Neuronal stem cell (in vitro differentiated cells): Measurements from ENCODE around the gene APBA1.

Source experiments
- DNase-seq: peaks from one replicate; pipeline ENCODE4 v3.0.0-alpha.2; 2013; ENCODE audit warnings: low spot score
- H2AFZ ChIP-seq: one replicate; pipeline ENCODE4 v1.6.1; 2013; ENCODE audit warnings: mild to moderate bottlenecking, low read length, inconsistent platforms
- H2AK5ac ChIP-seq: 2 replicates; pipeline ENCODE4 v1.6.1; 2013; ENCODE audit warnings: low read depth, mild to moderate bottlenecking, inconsistent platforms, low read length, moderate library complexity, mixed read lengths
- H2BK120ac ChIP-seq: 2 replicates; pipeline ENCODE4 v1.6.1; 2013; ENCODE audit warnings: low read depth, mild to moderate bottlenecking, inconsistent platforms, low read length, moderate library complexity, mixed read lengths
- H2BK12ac ChIP-seq: one replicate; pipeline ENCODE4 v1.6.1; 2013; ENCODE audit warnings: low read length, inconsistent platforms
- H2BK15ac ChIP-seq: 2 replicates; pipeline ENCODE4 v1.6.1; 2013; ENCODE audit warnings: mild to moderate bottlenecking, low read length, inconsistent platforms, mixed read lengths
- H2BK5ac ChIP-seq: one replicate; pipeline ENCODE4 v1.6.1; 2013; ENCODE audit warnings: inconsistent platforms, mild to moderate bottlenecking, low read length, moderate library complexity
- H3K14ac ChIP-seq: one replicate; pipeline ENCODE4 v1.6.1; 2013; ENCODE audit warnings: low read length, inconsistent platforms
- H3K18ac ChIP-seq: 2 replicates; pipeline ENCODE4 v1.6.1; 2013; ENCODE audit warnings: low read length, inconsistent platforms
- H3K23ac ChIP-seq: 2 replicates; pipeline ENCODE4 v1.6.1; 2013; ENCODE audit warnings: low read depth, mild to moderate bottlenecking, mixed read lengths, low read length, inconsistent platforms; ENCODE audit not compliant: poor library complexity
- H3K27ac ChIP-seq: replicated peaks from 3 replicates; pipeline ENCODE4 v1.5.1; 2013; ENCODE audit warnings: low read length, inconsistent platforms
- H3K27me3 ChIP-seq, 3 experiments: 2 replicates each; pipeline ENCODE4 v1.6.1; 2013; ENCODE audit warnings: low read length in 3 of 3, mild to moderate bottlenecking in 2 of 3, inconsistent platforms in 1 of 3, low read depth in 1 of 3, mixed read lengths in 1 of 3, moderate library complexity in 1 of 3; ENCODE audit not compliant: control insufficient read depth in 3 of 3, insufficient read depth in 3 of 3
- H3K36me3 ChIP-seq, 2 donors: replicated peaks in 1 of 2; 2 replicates each; pipeline ENCODE4 v1.6.1; 2013; ENCODE audit warnings: low read length in 2 of 2; ENCODE audit not compliant: control insufficient read depth in 2 of 2, insufficient read depth in 2 of 2
- H3K4ac ChIP-seq: 2 replicates; pipeline ENCODE4 v1.6.1; 2013; ENCODE audit warnings: inconsistent platforms, mild to moderate bottlenecking, low read length, moderate library complexity
- H3K4me1 ChIP-seq, 2 donors: 1 replicate in 1 of 2; 2 replicates in 1 of 2; pipeline ENCODE4 v1.6.1; 2013; ENCODE audit warnings: low read length in 2 of 2, low read depth in 1 of 2; ENCODE audit not compliant: control insufficient read depth in 2 of 2, insufficient read depth in 1 of 2
- H3K4me2 ChIP-seq: one replicate; pipeline ENCODE4 v1.6.1; 2013; ENCODE audit warnings: mild to moderate bottlenecking, low read length, inconsistent platforms; ENCODE audit not compliant: insufficient read depth, poor library complexity, severe bottlenecking
- H3K4me3 ChIP-seq, 2 donors: 2 replicates each; pipeline ENCODE4 v1.5.1; 2013; ENCODE audit warnings: low read length in 2 of 2, mild to moderate bottlenecking in 2 of 2, inconsistent platforms in 1 of 2, moderate library complexity in 1 of 2
- H3K79me1 ChIP-seq: one replicate; pipeline ENCODE4 v1.6.1; 2013; ENCODE audit warnings: low read depth, mild to moderate bottlenecking, inconsistent platforms, low read length, moderate library complexity
- H3K9ac ChIP-seq: one replicate; pipeline ENCODE4 v1.6.1; 2013; ENCODE audit warnings: mild to moderate bottlenecking, low read depth, low read length, inconsistent platforms; ENCODE audit not compliant: poor library complexity
- H3K9me3 ChIP-seq, 2 donors: replicated peaks in 1 of 2; 2 replicates each; pipeline versions ENCODE3 to v1.6.1; 2013; ENCODE audit warnings: low read length in 2 of 2, mild to moderate bottlenecking in 2 of 2, inconsistent platforms in 1 of 2, low read depth in 1 of 2, mixed read lengths in 1 of 2, moderate library complexity in 1 of 2; ENCODE audit not compliant: control insufficient read depth in 2 of 2, insufficient read depth in 1 of 2
- H4K8ac ChIP-seq: one replicate; pipeline ENCODE4 v1.6.1; 2013; ENCODE audit warnings: low read depth, mild to moderate bottlenecking, inconsistent platforms, low read length, moderate library complexity
- H4K91ac ChIP-seq: one replicate; pipeline ENCODE4 v1.6.1; 2013; ENCODE audit warnings: low read length, low read depth, mild to moderate bottlenecking, inconsistent platforms; ENCODE audit not compliant: poor library complexity
- WGBS, 2 donors: extraction: QIAGEN DNeasy Blood & Tissue Kit; methylation state at CpG; one replicate each; pipeline ENCODE4 v1.1.7; 2013; ENCODE audit warnings: missing lambda C conversion rate in 2 of 2, mixed read lengths in 1 of 2; ENCODE audit not compliant: insufficient read length in 2 of 2, insufficient replicate concordance in 1 of 2; ENCODE audit errors: extremely low coverage in 2 of 2; 5-methylcytosine and 5-hydroxymethylcytosine counted together

Gene APBA1

GRCh38 chr9:69564557-69564956 lies 107.6 kb downstream of the APBA1 start:
- no peak for DNase-seq
- no peak overlapping the region for H3K4me2 ChIP-seq
- H3K18ac ChIP-seq = no peak overlapping the region
- no peak overlapping the region for H4K8ac ChIP-seq
- H3K36me3 ChIP-seq = no peaks in the 10 kb centered on the region
- H3K9ac ChIP-seq = no peak overlapping the region
- no peak overlapping the region for H2AK5ac ChIP-seq
- no peak overlapping the region for H3K14ac ChIP-seq
- no CpG with 5 or more reads among the region's 1 CpG for WGBS, 2 donors
- H3K4me1 ChIP-seq = peaks cover 0 to 4% of the 10 kb centered on the region in 2 donors
- H3K4me3 ChIP-seq = no peak overlapping the region
- H3K27me3 ChIP-seq = no peaks in the 10 kb centered on the region
- no peak overlapping the region for H2BK5ac ChIP-seq
- H3K9me3 ChIP-seq = no peaks in the 10 kb centered on the region
- no peak overlapping the region for H3K23ac ChIP-seq
- H3K27ac ChIP-seq = no peak overlapping the region
- no peaks in the 10 kb centered on the region for H3K79me1 ChIP-seq
- H3K4ac ChIP-seq = no peak overlapping the region
- H2BK12ac ChIP-seq = no peak overlapping the region
- no peak overlapping the region for H4K91ac ChIP-seq
- H2BK15ac ChIP-seq = no peak overlapping the region
- no peak overlapping the region for H2BK120ac ChIP-seq
- H2AFZ ChIP-seq = no peak overlapping the region

- Histone ChIP-seq H2BK120ac (no peak overlapping the region), H3K14ac (no peak overlapping the region), H3K23ac (no peak overlapping the region), H3K4me3 (no peak overlapping the region), H3K36me3 (no peaks in the 10 kb centered on the region), H2BK15ac (no peak overlapping the region), H3K27me3 (no peaks in the 10 kb centered on the region), H2AFZ (no peak overlapping the region), H4K91ac (no peak overlapping the region), H3K27ac (no peak overlapping the region), H3K4me2 (no peak overlapping the region), H2BK5ac (no peak overlapping the region), H3K4me1 (no peaks in the 10 kb centered on the region), H2AK5ac (no peak overlapping the region), H3K9ac (no peak overlapping the region), H3K79me1 (no peaks in the 10 kb centered on the region), H3K9me3 (no peaks in the 10 kb centered on the region), H3K4ac (no peak overlapping the region), H3K18ac (no peak overlapping the region), H2BK12ac (no peak overlapping the region), H4K8ac (no peak overlapping the region)
- DNase-seq = no peak
These were observed 113.0 kb downstream of the APBA1 start for GRCh38 chr9:69559126-69559525.

- no peaks in the 10 kb centered on the region for H3K79me1 ChIP-seq
- no peak overlapping the region for H3K9ac ChIP-seq
- H3K4me1 ChIP-seq = no peaks in the 10 kb centered on the region
- H2AK5ac ChIP-seq = no peak overlapping the region
- H3K18ac ChIP-seq = no peak overlapping the region
- no peak overlapping the region for H3K4me3 ChIP-seq
- H2BK120ac ChIP-seq = no peak overlapping the region
- WGBS, 2 donors = no CpG with 5 or more reads among the region's 4 CpGs
- H2BK12ac ChIP-seq = no peak overlapping the region
- H3K14ac ChIP-seq = no peak overlapping the region
- no peaks in the 10 kb centered on the region for H3K27me3 ChIP-seq
- no peak overlapping the region for H4K91ac ChIP-seq
- no peak for DNase-seq
- H3K27ac ChIP-seq = no peak overlapping the region
- H3K36me3 ChIP-seq = no peaks in the 10 kb centered on the region
- H2AFZ ChIP-seq = no peak overlapping the region
- no peak overlapping the region for H3K4me2 ChIP-seq
- H3K9me3 ChIP-seq = no peaks in the 10 kb centered on the region
- H2BK5ac ChIP-seq = no peak overlapping the region
- no peak overlapping the region for H3K4ac ChIP-seq
- no peak overlapping the region for H2BK15ac ChIP-seq
- H4K8ac ChIP-seq = no peak overlapping the region
- no peak overlapping the region for H3K23ac ChIP-seq
These were observed 115.5 kb downstream of the APBA1 start for GRCh38 chr9:69556707-69557106.

GRCh38 chr9:69555802-69556201 lies 116.4 kb downstream of the APBA1 start:
- H3K4me2 ChIP-seq = no peak overlapping the region
- no peak overlapping the region for H3K9ac ChIP-seq
- H2BK12ac ChIP-seq = no peak overlapping the region
- H2BK120ac ChIP-seq = no peak overlapping the region
- no peak for DNase-seq
- H3K23ac ChIP-seq = no peak overlapping the region
- no peak overlapping the region for H3K4ac ChIP-seq
- no peak overlapping the region for H4K8ac ChIP-seq
- no peak overlapping the region for H2BK5ac ChIP-seq
- H2BK15ac ChIP-seq = no peak overlapping the region
- H3K27me3 ChIP-seq = no peaks in the 10 kb centered on the region
- H4K91ac ChIP-seq = no peak overlapping the region
- no peak overlapping the region for H3K18ac ChIP-seq
- no peak overlapping the region for H3K27ac ChIP-seq
- no peak overlapping the region for H3K4me3 ChIP-seq
- no peak overlapping the region for H2AK5ac ChIP-seq
- H3K9me3 ChIP-seq = no peaks in the 10 kb centered on the region
- H3K36me3 ChIP-seq = no peaks in the 10 kb centered on the region
- no peaks in the 10 kb centered on the region for H3K79me1 ChIP-seq
- no peaks in the 10 kb centered on the region for H3K4me1 ChIP-seq
- H2AFZ ChIP-seq = no peak overlapping the region
- no peak overlapping the region for H3K14ac ChIP-seq
